Esophagus muscularis mucosa (tissue), 4 donors: ENCODE measurements around the gene MET. TPM values are rescaled to one million over a fixed set of nuclear protein-coding genes. Genes with fewer than 3 reads are reported as not detected.

ENCODE experiments used
- DNase-seq: peaks from one replicate; pipeline ENCODE4 v3.0.0-alpha.2; 2017; ENCODE audit errors: extremely low spot score
- H3K27ac ChIP-seq, 4 donors: fragments of 200-600 bp; sonication (generic); replicated peaks in 1 of 4; 1 replicate in 3 of 4; 2 replicates in 1 of 4; pipeline ENCODE4 v1.5.1; 2016 to 2019; ENCODE audit warnings: mild to moderate bottlenecking in 1 of 4
- H3K27me3 ChIP-seq, 4 donors: fragments of 200-600 bp; sonication (generic); one replicate each; pipeline versions ENCODE4 v1.5.1 to v1.6.0; 2016 to 2019
- H3K36me3 ChIP-seq, 4 donors: fragments of 200-600 bp; sonication (generic); one replicate each; pipeline ENCODE4 v1.5.1; 2016 to 2019
- H3K4me1 ChIP-seq, 4 donors: fragments of 200-600 bp; sonication (generic); one replicate each; pipeline ENCODE4 v1.5.1; 2016 to 2019
- H3K4me3 ChIP-seq, 4 donors: fragments of 200-600 bp; sonication (generic); 1 replicate in 2 of 4; 2 replicates in 2 of 4; pipeline ENCODE4 v1.5.1; 2016 to 2019; ENCODE audit warnings: mild to moderate bottlenecking in 4 of 4, moderate library complexity in 1 of 4
- H3K9me3 ChIP-seq, 4 donors: fragments of 200-600 bp; sonication (generic); 1 replicate in 3 of 4; 2 replicates in 1 of 4; pipeline ENCODE4 v1.5.1; 2016 to 2019
- EP300 ChIP-seq: sonication (generic); formaldehyde crosslinking; IDR thresholded peaks from one replicate; pipeline ENCODE4 v1.6.1; 2017; ENCODE audit warnings: antibody characterized with exemption
- POLR2A ChIP-seq: fragments of 450-650 bp; IDR thresholded peaks from one replicate; pipeline ENCODE4 v1.6.1; 2017; ENCODE audit warnings: antibody characterized with exemption, moderate library complexity, mild to moderate bottlenecking, low read depth
- POLR2AphosphoS5 ChIP-seq, 2 donors: sonication (generic); formaldehyde crosslinking; IDR thresholded peaks; one replicate each; pipeline ENCODE4 v1.6.1; 2017; ENCODE audit warnings: antibody characterized with exemption in 2 of 2
- WGBS: methylation state at CpG from one replicate; pipeline ENCODE4 v1.1.5; 2018; 5-methylcytosine and 5-hydroxymethylcytosine counted together
- intact Hi-C: fragments of 100-400 bp; cut with DNase I; formaldehyde crosslinking; loops from one replicate; pipeline ENCODE4 v1.15.1; 2023
- total RNA-seq, 4 donors: library from RNA; depleted of rRNA; stranded (reverse); fragments of >200 nt; gene quantifications; one replicate each; pipeline versions ENCODE4 v1.1.0 to v1.2.1, GENCODE V29; 2016
- TF ChIP-seq, protein P1 (sequence below), 3 experiments: fragments of 200-600 bp in 2 of 3; fragments of 450-650 bp in 1 of 3; sonication (generic) in 2 of 3; IDR thresholded peaks; one replicate each; pipeline ENCODE4 v1.5.1; 2017 to 2019; ENCODE audit warnings: antibody characterized with exemption in 3 of 3, mild to moderate bottlenecking in 2 of 3, moderate library complexity in 1 of 3

Gene MET
- total RNA-seq, 4 donors from 2014 or later: 12.0 to 27.2 (median 15.7) TPM

DNA sequence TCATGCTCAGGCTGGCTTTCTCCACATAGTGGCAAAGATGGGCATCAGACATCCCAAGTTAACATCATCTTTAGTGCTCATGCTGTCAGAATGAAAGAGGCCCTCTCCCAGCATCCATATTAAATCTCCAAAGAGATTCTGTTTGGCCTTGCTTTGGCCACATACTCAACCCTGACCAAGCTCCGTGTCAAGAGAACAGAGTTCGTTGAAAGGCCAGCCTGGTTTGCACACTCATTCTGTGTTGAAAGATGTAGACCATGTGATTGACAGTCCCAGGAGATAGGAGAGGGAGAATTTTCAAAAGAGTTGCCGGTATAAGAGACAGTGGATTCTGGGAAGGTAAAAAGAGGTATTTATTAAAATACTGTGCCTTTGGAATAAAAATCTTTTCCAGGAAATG lies 19.7 kb downstream of the MET start:
- Histone ChIP-seq H3K9me3 (no peaks in the 10 kb centered on the region), H3K4me1 (peaks cover 0 to 7% (median 4%) of the 10 kb centered on the region in 4 donors), H3K36me3 (no peaks in the 10 kb centered on the region), H3K27me3 (no peaks in the 10 kb centered on the region), H3K4me3 (no peak overlapping the region), H3K27ac (no peak overlapping the region)
- 70% methylated on average over 3 of the region's 3 CpGs for WGBS
- TF ChIP-seq POLR2A: no peak
- TF ChIP-seq EP300: no peak
- TF ChIP-seq, protein P1, sequence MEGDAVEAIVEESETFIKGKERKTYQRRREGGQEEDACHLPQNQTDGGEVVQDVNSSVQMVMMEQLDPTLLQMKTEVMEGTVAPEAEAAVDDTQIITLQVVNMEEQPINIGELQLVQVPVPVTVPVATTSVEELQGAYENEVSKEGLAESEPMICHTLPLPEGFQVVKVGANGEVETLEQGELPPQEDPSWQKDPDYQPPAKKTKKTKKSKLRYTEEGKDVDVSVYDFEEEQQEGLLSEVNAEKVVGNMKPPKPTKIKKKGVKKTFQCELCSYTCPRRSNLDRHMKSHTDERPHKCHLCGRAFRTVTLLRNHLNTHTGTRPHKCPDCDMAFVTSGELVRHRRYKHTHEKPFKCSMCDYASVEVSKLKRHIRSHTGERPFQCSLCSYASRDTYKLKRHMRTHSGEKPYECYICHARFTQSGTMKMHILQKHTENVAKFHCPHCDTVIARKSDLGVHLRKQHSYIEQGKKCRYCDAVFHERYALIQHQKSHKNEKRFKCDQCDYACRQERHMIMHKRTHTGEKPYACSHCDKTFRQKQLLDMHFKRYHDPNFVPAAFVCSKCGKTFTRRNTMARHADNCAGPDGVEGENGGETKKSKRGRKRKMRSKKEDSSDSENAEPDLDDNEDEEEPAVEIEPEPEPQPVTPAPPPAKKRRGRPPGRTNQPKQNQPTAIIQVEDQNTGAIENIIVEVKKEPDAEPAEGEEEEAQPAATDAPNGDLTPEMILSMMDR (IDR thresholded peaks at IDR 0.05): no peak
- no peak for TF ChIP-seq POLR2AphosphoS5 (IDR thresholded peaks at IDR 0.05)
- no peak for DNase-seq
- intact Hi-C loops: no loop called here

DNA sequence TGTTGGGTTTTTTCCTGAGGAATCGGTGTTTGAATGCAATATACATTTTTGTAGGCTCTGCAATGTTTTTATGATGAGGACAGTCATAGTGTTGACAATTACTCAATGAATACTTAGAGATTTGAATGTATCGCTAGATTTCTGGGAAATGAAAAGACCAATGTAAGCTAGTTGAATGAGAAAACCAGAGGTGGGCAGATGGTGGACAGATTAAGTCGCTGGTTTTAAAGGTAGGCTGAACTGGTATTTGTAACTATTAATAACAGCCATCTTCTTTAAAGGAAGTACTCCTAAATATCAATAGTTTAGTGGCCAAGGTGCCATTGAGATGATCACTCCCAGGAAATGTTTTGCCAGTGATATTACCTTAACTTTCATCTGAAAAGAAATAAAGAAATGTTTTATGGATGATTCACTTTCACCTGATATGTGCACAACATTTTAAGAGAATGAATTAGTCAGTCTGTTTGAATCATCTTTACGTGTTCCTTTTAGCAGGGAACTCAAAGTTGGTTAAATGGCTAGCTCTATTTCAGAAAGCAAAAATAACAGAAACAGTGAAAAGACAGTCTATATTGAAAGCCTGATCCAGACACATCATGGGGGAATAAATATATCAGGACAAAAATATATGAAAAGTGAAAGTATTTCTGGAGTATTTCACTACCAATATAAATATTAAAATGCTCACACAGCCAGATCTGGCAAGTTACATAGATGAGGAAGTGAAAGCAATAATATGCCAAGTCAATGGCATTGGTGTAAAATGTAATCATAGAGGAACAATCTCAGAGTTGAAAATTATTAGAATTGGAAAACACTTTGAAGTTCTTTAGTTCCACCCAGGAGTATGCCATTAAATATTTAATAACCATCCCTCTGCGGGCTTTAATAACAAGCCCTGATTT lies 20.7 kb downstream of the MET start:
- Histone ChIP-seq H3K9me3 (no peaks in the 10 kb centered on the region), H3K4me1 (peaks cover 0 to 7% (median 4%) of the 10 kb centered on the region in 4 donors), H3K27ac (no peak overlapping the region), H3K36me3 (no peaks in the 10 kb centered on the region), H3K27me3 (no peaks in the 10 kb centered on the region), H3K4me3 (no peak overlapping the region)
- intact Hi-C loops: no loop called here
- 84% methylated on average over 5 of the region's 5 CpGs for WGBS
- DNase-seq: no peak
- no peak for TF ChIP-seq EP300
- TF ChIP-seq POLR2AphosphoS5 (IDR thresholded peaks at IDR 0.05): no peak
- no peak for TF ChIP-seq POLR2A
- TF ChIP-seq, protein P1 (IDR thresholded peaks at IDR 0.05): no peak

DNA sequence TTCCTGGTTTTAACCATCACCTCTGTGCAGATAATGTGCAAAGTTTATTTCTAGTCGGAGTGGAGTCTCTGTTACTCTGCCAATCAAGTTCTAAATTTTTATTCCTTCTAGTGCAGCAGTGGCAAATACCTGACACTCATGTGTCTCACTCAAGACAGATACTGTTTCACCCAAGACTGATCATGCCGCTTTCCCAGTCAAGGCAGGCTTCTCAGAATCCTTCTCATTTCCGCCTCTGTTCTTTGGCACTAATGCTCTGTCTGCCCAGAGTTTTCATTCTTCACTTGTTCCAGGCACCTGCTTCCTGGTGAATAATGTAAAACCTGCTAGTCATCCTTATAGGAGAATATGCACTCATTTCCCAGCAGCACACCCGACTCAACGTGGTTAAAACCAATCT lies 24.7 kb downstream of the MET start:
- H3K9me3 ChIP-seq: no peaks in the 10 kb centered on the region
- no peak for TF ChIP-seq EP300
- TF ChIP-seq POLR2A: no peak
- TF ChIP-seq, protein P1 (IDR thresholded peaks at IDR 0.05): no peak
- no peak for TF ChIP-seq POLR2AphosphoS5 (IDR thresholded peaks at IDR 0.05)
- H3K4me3 ChIP-seq: no peak overlapping the region
- 71% methylated on average over 5 of the region's 5 CpGs for WGBS
- intact Hi-C loops: no loop called here
- no peaks in the 10 kb centered on the region for H3K36me3 ChIP-seq
- H3K4me1 ChIP-seq: peaks cover 0 to 2% (median 0%) of the 10 kb centered on the region in 4 donors
- DNase-seq: no peak
- no peaks in the 10 kb centered on the region for H3K27me3 ChIP-seq
- no peak overlapping the region for H3K27ac ChIP-seq

DNA sequence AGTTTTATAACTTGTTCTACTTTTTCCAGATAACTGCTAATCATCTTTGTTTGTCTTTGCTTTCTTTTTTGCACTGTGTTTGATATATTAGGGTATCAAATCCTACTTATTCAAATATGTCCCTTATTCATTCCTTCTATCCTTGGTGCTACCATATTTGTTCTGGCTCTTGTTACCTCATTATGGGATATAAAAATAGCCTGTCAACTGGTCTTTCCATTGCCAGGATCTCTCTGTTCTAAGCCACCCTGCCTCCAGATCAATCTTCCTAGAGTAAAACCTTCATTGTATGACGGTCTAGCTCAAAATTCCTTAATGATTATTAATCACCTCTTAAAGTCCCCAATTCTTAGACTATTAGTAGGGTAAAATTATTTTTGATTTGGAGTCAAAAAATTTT lies 25.2 kb downstream of the MET start:
- Histone ChIP-seq H3K4me3 (no peak overlapping the region), H3K36me3 (no peaks in the 10 kb centered on the region), H3K9me3 (no peaks in the 10 kb centered on the region), H3K27ac (no peak overlapping the region), H3K4me1 (peaks cover 0 to 2% (median 0%) of the 10 kb centered on the region in 4 donors), H3K27me3 (no peaks in the 10 kb centered on the region)
- 75% methylated on average over 1 of the region's 1 CpG for WGBS
- DNase-seq: no peak
- TF ChIP-seq POLR2AphosphoS5 (IDR thresholded peaks at IDR 0.05): no peak
- intact Hi-C loops: no loop called here

DNA sequence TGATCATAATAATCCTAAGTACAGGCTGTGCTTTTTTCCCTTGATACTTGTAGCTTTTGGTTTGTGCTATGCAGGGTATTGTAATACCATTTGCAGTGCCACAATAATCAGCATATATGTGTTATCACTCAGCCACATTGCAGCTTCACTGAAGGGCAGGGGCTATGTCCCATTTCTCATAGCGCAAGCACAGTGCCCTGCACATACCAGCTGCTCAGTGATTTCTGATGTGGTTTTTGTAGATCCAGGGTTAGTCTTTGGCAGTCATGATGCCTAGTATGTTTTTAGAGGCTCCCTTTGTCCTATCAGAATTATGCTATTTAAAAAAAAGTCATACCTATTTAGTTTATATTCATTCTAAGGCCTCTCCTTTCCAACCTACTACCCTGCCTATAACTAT lies 25.8 kb downstream of the MET start:
- no peak overlapping the region for H3K27ac ChIP-seq
- 94% methylated on average over 1 of the region's 1 CpG for WGBS
- no peaks in the 10 kb centered on the region for H3K27me3 ChIP-seq
- TF ChIP-seq POLR2A (no peak), POLR2AphosphoS5 (IDR thresholded peaks at IDR 0.05) (no peak), EP300 (no peak)
- peaks cover 0 to 2% (median 0%) of the 10 kb centered on the region in 4 donors for H3K4me1 ChIP-seq
- H3K4me3 ChIP-seq: no peak overlapping the region
- intact Hi-C loops: no loop called here
- no peaks in the 10 kb centered on the region for H3K36me3 ChIP-seq
- DNase-seq: no peak
- no peaks in the 10 kb centered on the region for H3K9me3 ChIP-seq
